B cell (primary cell): Measurements from ENCODE around the gene CCDC187. TPM values are rescaled to one million over a fixed set of nuclear protein-coding genes. Genes with fewer than 3 reads are reported as not detected.

Experiments used
- ATAC-seq: fragments of 200-7000 bp; cut with Tn5 transposase; one replicate; pipeline ENCODE4 v1.10.0; 2021; ENCODE audit warnings: low read depth, mild to moderate bottlenecking, moderate number of reproducible peaks, moderate library complexity
- CTCF ChIA-PET: fragments of 350-600 bp; sonication (Branson Sonifier 250); formaldehyde crosslinking; loops from one replicate; lab custom pipeline; 2021; ENCODE audit warnings: antibody characterized with exemption, inconsistent platforms; lab: Charles Lee
- POLR2A ChIA-PET: fragments of 350-600 bp; sonication (Branson Sonifier 250); formaldehyde crosslinking; loops from one replicate; lab custom pipeline; 2021; ENCODE audit warnings: antibody characterized with exemption; lab: Charles Lee
- DNase-seq: peaks from one replicate; pipeline ENCODE4 v3.0.0; 2013
- H2AFZ ChIP-seq: 2 replicates; pipeline ENCODE4 v1.6.1; 2012; ENCODE audit warnings: mild to moderate bottlenecking, low read depth, low read length; ENCODE audit not compliant: insufficient read depth, poor library complexity, severe bottlenecking
- H3K27ac ChIP-seq, 2 donors: 1 replicate in 1 of 2; 2 replicates in 1 of 2; pipeline ENCODE4 v1.5.1; 2012 to 2013; ENCODE audit warnings: low read length in 2 of 2, mild to moderate bottlenecking in 2 of 2, moderate library complexity in 1 of 2
- H3K27me3 ChIP-seq, 4 experiments: fragments of 200-600 bp in 1 of 4; sonication (generic) in 1 of 4; replicated peaks in 1 of 4; 1 replicate in 2 of 4; 2 replicates in 2 of 4; pipeline versions ENCODE4 v1.6.1 to v1.7.0; 2013 to 2016; ENCODE audit warnings: low read length in 3 of 4, mild to moderate bottlenecking in 2 of 4, mixed read lengths in 1 of 4, moderate library complexity in 1 of 4; ENCODE audit not compliant: insufficient read depth in 4 of 4, control insufficient read depth in 3 of 4; ENCODE audit errors: control extremely low read depth in 1 of 4
- H3K36me3 ChIP-seq, 2 experiments: replicated peaks in 1 of 2; 1 replicate in 1 of 2; 2 replicates in 1 of 2; pipeline versions ENCODE4 v1.6.1 to v1.7.1; 2013; ENCODE audit warnings: low read length in 1 of 2; ENCODE audit not compliant: insufficient read depth in 2 of 2, control insufficient read depth in 1 of 2; ENCODE audit errors: control extremely low read depth in 1 of 2, extremely low read depth in 1 of 2
- H3K4me1 ChIP-seq, 2 donors: fragments of 200-600 bp in 1 of 2; sonication (generic) in 1 of 2; 1 replicate in 1 of 2; 2 replicates in 1 of 2; pipeline versions ENCODE4 v1.5.1 to v1.6.1; 2013 to 2017; ENCODE audit warnings: low read length in 2 of 2; ENCODE audit not compliant: control insufficient read depth in 2 of 2, insufficient read depth in 2 of 2
- H3K4me2 ChIP-seq: replicated peaks from 2 replicates; pipeline ENCODE3; 2012; ENCODE audit warnings: mild to moderate bottlenecking, low read depth, low read length; ENCODE audit not compliant: poor library complexity, severe bottlenecking
- H3K4me3 ChIP-seq, 5 experiments: fragments of 200-600 bp in 1 of 5; sonication (generic) in 1 of 5; 1 replicate in 3 of 5; 2 replicates in 2 of 5; pipeline versions ENCODE4 v1.5.1 to v1.7.0; 2011 to 2016; ENCODE audit warnings: low read length in 4 of 5, mild to moderate bottlenecking in 4 of 5, low read depth in 2 of 5, control low read depth in 1 of 5, moderate library complexity in 1 of 5; ENCODE audit not compliant: insufficient read depth in 1 of 5; ENCODE audit errors: control extremely low read depth in 1 of 5, extremely low read depth in 1 of 5
- H3K79me2 ChIP-seq: fragments of 200-600 bp; sonication (generic); one replicate; pipeline ENCODE4 v1.6.0; 2016; ENCODE audit warnings: low read length; ENCODE audit not compliant: control insufficient read depth, insufficient read depth
- H3K9ac ChIP-seq: fragments of 200-600 bp; sonication (generic); 2 replicates; pipeline ENCODE4 v1.6.1; 2017; ENCODE audit warnings: mild to moderate bottlenecking, low read length, moderate library complexity
- H3K9me3 ChIP-seq, 3 donors: one replicate each; pipeline versions ENCODE4 v1.6.1 to v1.7.1; 2013; ENCODE audit warnings: low read length in 2 of 3; ENCODE audit not compliant: control insufficient read depth in 2 of 3, insufficient read depth in 1 of 3; ENCODE audit errors: control extremely low read depth in 1 of 3
- H4K20me1 ChIP-seq: 2 replicates; pipeline ENCODE4 v1.6.0; 2012; ENCODE audit warnings: mild to moderate bottlenecking, low read length; ENCODE audit not compliant: insufficient read depth, control insufficient read depth, poor library complexity, severe bottlenecking
- H3K27ac Mint-ChIP-seq: one replicate; pipeline ENCODE4 v1.8.0; 2021; ENCODE audit warnings: mixed read lengths
- H3K27me3 Mint-ChIP-seq: one replicate; pipeline ENCODE4 v1.8.0; 2021; ENCODE audit warnings: mixed read lengths
- H3K4me1 Mint-ChIP-seq: one replicate; pipeline ENCODE4 v1.8.0; 2021; ENCODE audit warnings: mixed read lengths
- H3K4me3 Mint-ChIP-seq: one replicate; pipeline ENCODE4 v1.8.0; 2021; ENCODE audit warnings: mixed read lengths
- H3K9me3 Mint-ChIP-seq: one replicate; pipeline ENCODE4 v1.8.0; 2022; ENCODE audit warnings: mixed read lengths; ENCODE audit not compliant: insufficient read depth
- EZH2 ChIP-seq: IDR thresholded peaks from 2 replicates; pipeline ENCODE4 v1.6.1; 2012; ENCODE audit warnings: borderline replicate concordance, low read depth, mild to moderate bottlenecking, moderate library complexity, low read length; ENCODE audit not compliant: insufficient read depth, poor library complexity, severe bottlenecking
- WGBS: methylation state at CpG from one replicate; pipeline ENCODE4 v1.1.5; 2013; ENCODE audit warnings: missing lambda C conversion rate; ENCODE audit not compliant: insufficient coverage; 5-methylcytosine and 5-hydroxymethylcytosine counted together
- intact Hi-C: fragments of 100-400 bp; cut with micrococcal nuclease; formaldehyde crosslinking; loops from one replicate; pipeline ENCODE4 v1.10.0; 2022
- polyA plus RNA-seq: library from polyadenylated mRNA; depleted of rRNA; stranded (reverse); fragments of >200 nt; gene quantifications from 2 replicates; pipeline ENCODE4 v1.2.3, GENCODE V29; 2012
- total RNA-seq, 2 donors: library from RNA; stranded (reverse); fragments of 120-200 nt in 1 of 2; gene quantifications; 1 replicate in 1 of 2; 2 replicates in 1 of 2; pipeline versions ENCODE4 v1.2.3 to v1.2.4, GENCODE V29; 2013 to 2022
- TF ChIP-seq, protein P1 (sequence below): fragments of 200-600 bp; IDR thresholded peaks from one replicate; pipeline ENCODE4 v1.8.0; 2022; ENCODE audit warnings: antibody characterized with exemption, mild to moderate bottlenecking

The CCDC187 gene
- total and polyA plus RNA-seq, 2 donors (not counting 1 experiment from before 2014, with no cell fraction given): 1.5 to 7.6 TPM

- no peak for DNase-seq
- Histone ChIP-seq H3K79me2 (no peaks in the 10 kb centered on the region), H3K9ac (no peak overlapping the region), H3K27me3 (peaks cover 0 to 5% (median 0%) of the 10 kb centered on the region in 4 experiments), H3K4me1 (peaks cover 5 to 8% of the 10 kb centered on the region in 2 donors), H3K27ac (no peak overlapping the region), H3K36me3 (no peaks in the 10 kb centered on the region), H2AFZ (no peak overlapping the region), H3K4me3 (no peak overlapping the region), H3K4me2 (no peak overlapping the region), H4K20me1 (no peaks in the 10 kb centered on the region), H3K9me3 (no peaks in the 10 kb centered on the region)
- H3K4me1 Mint-ChIP-seq: peaks cover 4% of the 10 kb centered on the region
- 73% methylated on average over 10 of the region's 10 CpGs for whole genome bisulfite sequencing
- ChIA-PET POLR2A (no interaction called here), CTCF (interaction anchor here (1.4 kb wide), 1 partner anchor 33 kb away, joined by 3 read pairs; no protein-coding TSS in a partner anchor)
- no peak overlapping the region for H3K4me3 Mint-ChIP-seq
- ATAC-seq: no peak
- intact Hi-C loops: no loop called here
- H3K9me3 Mint-ChIP-seq: no peaks in the 10 kb centered on the region
- H3K27me3 Mint-ChIP-seq: no peaks in the 10 kb centered on the region
- TF ChIP-seq, protein P1, sequence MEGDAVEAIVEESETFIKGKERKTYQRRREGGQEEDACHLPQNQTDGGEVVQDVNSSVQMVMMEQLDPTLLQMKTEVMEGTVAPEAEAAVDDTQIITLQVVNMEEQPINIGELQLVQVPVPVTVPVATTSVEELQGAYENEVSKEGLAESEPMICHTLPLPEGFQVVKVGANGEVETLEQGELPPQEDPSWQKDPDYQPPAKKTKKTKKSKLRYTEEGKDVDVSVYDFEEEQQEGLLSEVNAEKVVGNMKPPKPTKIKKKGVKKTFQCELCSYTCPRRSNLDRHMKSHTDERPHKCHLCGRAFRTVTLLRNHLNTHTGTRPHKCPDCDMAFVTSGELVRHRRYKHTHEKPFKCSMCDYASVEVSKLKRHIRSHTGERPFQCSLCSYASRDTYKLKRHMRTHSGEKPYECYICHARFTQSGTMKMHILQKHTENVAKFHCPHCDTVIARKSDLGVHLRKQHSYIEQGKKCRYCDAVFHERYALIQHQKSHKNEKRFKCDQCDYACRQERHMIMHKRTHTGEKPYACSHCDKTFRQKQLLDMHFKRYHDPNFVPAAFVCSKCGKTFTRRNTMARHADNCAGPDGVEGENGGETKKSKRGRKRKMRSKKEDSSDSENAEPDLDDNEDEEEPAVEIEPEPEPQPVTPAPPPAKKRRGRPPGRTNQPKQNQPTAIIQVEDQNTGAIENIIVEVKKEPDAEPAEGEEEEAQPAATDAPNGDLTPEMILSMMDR: no peak
- TF ChIP-seq EZH2: no peak
- peak overlapping the region; percentile 10 for H3K27ac Mint-ChIP-seq
These were observed 53.2 kb downstream of the CCDC187 start for GRCh38 chr9:136250676-136251075.

DNA sequence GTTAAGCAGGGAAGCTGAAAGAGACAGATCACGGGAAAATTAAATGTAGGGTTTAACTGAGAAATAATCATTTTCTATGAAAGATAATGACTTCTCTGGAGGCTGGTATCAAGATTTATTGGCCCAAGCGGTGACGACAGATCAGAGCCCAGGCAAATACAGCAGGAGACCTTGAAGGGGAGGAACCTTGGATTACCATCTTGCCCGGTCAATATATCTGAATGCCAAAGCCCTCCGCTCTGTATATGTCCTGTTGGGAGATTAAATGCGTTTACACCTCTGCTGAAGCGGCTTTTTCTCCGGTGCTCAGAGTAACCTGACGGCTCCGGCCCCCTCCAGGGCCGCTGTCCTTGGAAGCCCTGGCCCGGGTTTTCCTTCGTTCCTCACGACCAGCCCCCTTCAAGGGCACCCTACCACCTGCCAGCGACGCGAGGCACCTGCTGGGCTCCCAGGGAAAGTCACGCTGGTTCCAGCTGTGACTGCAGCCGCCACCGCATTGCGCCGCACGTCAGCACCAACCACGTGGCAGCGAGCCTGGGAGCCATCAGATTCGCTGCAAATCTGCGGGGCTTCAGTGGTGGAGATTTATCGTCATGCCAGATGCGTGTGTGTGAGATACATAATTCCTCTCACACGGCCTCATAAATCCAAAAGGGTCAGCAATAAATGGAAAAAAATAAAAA, 53.9 kb downstream of the CCDC187 start:
- no peak overlapping the region for H2AFZ ChIP-seq
- H3K4me3 ChIP-seq: no peak overlapping the region
- WGBS: 85% methylated on average over 23 of the region's 30 CpGs
- ChIA-PET CTCF (no interaction called here), POLR2A (no interaction called here)
- peaks cover 3% of the 10 kb centered on the region for H3K79me2 ChIP-seq
- no peak overlapping the region for H3K9ac ChIP-seq
- H4K20me1 ChIP-seq: peaks cover 3% of the 10 kb centered on the region
- H3K27me3 ChIP-seq: peaks cover 0 to 2% (median 0%) of the 10 kb centered on the region in 4 experiments
- Mint-ChIP-seq H3K4me3 (no peak overlapping the region), H3K4me1 (peaks cover 5% of the 10 kb centered on the region), H3K27ac (no peak overlapping the region), H3K27me3 (no peaks in the 10 kb centered on the region), H3K9me3 (no peaks in the 10 kb centered on the region)
- H3K36me3 ChIP-seq: no peaks in the 10 kb centered on the region
- H3K27ac ChIP-seq: no peak overlapping the region
- DNase-seq (no peak), ATAC-seq (no peak)
- intact Hi-C loops: loop anchor here (10.0 kb wide), 1 partner anchor 285 kb away; the partner anchor contains the start of gene UBAC1
- no peaks in the 10 kb centered on the region for H3K9me3 ChIP-seq
- no peak overlapping the region for H3K4me2 ChIP-seq
- no peak for TF ChIP-seq EZH2
- TF ChIP-seq, protein P1: no peak
- peaks cover 5 to 9% of the 10 kb centered on the region in 2 donors for H3K4me1 ChIP-seq
